ENCODE results near the gene CD79B. TPM values are rescaled to one million over a fixed set of nuclear protein-coding genes. Genes with fewer than 3 reads are reported as not detected.

CD79B gene
- total RNA-seq, 4 donors from 2014 or later = 8.6 to 10.9 (median 9.9) TPM

DNA sequence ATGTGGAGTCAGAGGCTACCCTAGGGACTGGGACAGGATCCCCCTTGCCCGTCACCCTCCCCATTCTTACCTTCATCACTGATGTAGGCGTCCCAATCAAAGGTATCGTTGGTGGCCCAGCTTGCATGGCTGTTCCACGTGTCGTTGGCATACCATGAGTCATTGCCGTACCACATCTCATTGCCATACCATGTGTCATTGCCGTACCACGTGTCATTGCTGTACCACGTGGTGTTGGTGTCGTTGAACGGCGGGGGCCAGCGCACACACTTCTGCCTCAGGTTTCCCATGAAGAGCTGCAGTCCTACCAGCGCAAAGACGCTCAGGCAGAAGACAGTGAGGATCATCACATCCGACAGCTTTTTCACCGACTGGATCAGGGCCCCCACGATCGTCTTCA lies 35.8 kb upstream of the CD79B start:
- DNase-seq (ENCODE audit: low spot score in 2 of 2) = no peak
- no peak overlapping the region for H3K4me3 ChIP-seq
- H3K36me3 ChIP-seq = no peaks in the 10 kb centered on the region
- no peak for TF ChIP-seq EP300 (IDR thresholded peaks at IDR 0.05)
- TF ChIP-seq POLR2A (IDR thresholded peaks at IDR 0.05) = no peak
- TF ChIP-seq CTCF (IDR thresholded peaks at IDR 0.05) = no peak
- H3K9me3 ChIP-seq = no peaks in the 10 kb centered on the region
- H3K27me3 ChIP-seq = no peaks in the 10 kb centered on the region
- 88% methylated on average over 19 of the region's 19 CpGs for WGBS, 2 donors
- H3K4me1 ChIP-seq = no peaks in the 10 kb centered on the region
- no peak overlapping the region for H3K27ac ChIP-seq

DNA sequence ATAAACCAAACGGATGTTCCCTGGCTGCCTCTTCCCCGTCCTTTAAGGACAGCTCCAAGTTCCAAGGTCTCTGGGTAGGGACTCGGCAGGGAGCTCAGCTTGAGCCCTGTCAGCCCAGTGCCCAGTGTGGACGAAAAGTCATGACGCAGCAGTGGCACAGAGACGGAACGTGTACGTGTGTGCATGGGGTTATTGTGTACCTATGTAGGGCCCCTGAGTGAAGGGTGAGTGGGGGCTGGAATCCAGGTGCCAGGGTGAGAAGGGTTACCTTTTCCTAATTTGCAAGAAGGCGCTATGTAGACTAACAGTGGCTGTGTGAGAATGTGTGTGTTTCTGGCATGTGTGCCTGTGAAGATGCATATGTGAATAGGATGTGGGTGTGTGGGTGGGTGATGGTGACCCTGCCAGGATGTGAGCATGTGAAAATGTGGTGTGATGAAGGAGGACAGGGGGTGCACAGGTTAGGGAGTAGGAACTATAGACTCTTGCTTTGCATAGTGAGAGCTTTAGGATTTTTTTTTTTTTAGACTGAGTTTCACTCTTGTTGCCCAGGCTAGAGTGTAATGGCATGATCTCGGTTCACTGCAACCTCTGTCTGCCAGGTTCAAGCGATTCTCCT lies 34.6 kb upstream of the CD79B start:
- H3K9me3 ChIP-seq = no peaks in the 10 kb centered on the region
- TF ChIP-seq POLR2A (IDR thresholded peaks at IDR 0.05) (no peak), EP300 (IDR thresholded peaks at IDR 0.05) (no peak), CTCF (IDR thresholded peaks at IDR 0.05) (no peak)
- H3K27me3 ChIP-seq = no peaks in the 10 kb centered on the region
- no peak for DNase-seq (ENCODE audit: low spot score in 2 of 2)
- H3K4me1 ChIP-seq = peaks cover 0 to 5% (median 1%) of the 10 kb centered on the region in 4 donors
- no peak overlapping the region for H3K4me3 ChIP-seq
- 80 to 81% methylated on average over 11 of the region's 11 CpGs for WGBS, 2 donors
- H3K27ac ChIP-seq = no peak overlapping the region
- no peaks in the 10 kb centered on the region for H3K36me3 ChIP-seq

DNA sequence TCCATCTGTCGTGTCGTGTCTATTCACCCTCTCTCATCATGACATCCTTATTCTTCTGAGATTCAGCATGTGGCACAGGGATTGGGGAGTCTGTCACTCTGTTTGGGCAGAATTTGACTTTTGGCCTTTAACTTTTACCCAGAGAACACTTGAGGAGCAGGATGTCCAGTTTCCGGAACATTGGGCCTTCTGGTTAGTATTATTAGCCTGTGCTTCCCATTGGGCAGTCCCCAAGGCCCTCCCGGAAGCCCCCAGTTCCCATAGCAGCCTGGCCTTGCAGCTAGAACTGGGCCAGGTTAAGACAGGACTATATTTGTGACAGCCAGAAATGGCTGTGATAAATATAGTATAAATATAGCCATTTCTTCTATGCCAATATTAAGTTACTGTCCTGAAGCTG lies 31.0 kb upstream of the CD79B start:
- DNase-seq (ENCODE audit: low spot score in 2 of 2) = no peak
- Histone ChIP-seq H3K27me3 (peaks cover 0 to 10% of the 10 kb centered on the region in 2 donors), H3K4me1 (peaks cover 0 to 14% (median 3%) of the 10 kb centered on the region in 4 donors), H3K9me3 (no peaks in the 10 kb centered on the region), H3K4me3 (no peak overlapping the region), H3K27ac (peak overlapping the region in 2 of 4 donors; percentile 43 to 55), H3K36me3 (no peaks in the 10 kb centered on the region)
- WGBS, 2 donors = 64 to 83% methylated on average over 4 of the region's 4 CpGs
- TF ChIP-seq POLR2A (IDR thresholded peaks at IDR 0.05) (no peak), EP300 (IDR thresholded peaks at IDR 0.05) (peak; percentile 30 to 54)

GRCh38 chr17:63962298-63962744 lies 30.2 kb upstream of the CD79B start:
- H3K9me3 ChIP-seq = no peaks in the 10 kb centered on the region
- no peaks in the 10 kb centered on the region for H3K36me3 ChIP-seq
- no peak for TF ChIP-seq POLR2A (IDR thresholded peaks at IDR 0.05)
- TF ChIP-seq EP300 (IDR thresholded peaks at IDR 0.05) = no peak
- no peak for TF ChIP-seq CTCF (IDR thresholded peaks at IDR 0.05)
- no peak for DNase-seq (ENCODE audit: low spot score in 2 of 2)
- WGBS, 2 donors = 49 to 66% methylated on average over 10 of the region's 10 CpGs
- H3K27me3 ChIP-seq = peaks cover 0 to 10% of the 10 kb centered on the region in 2 donors
- H3K27ac ChIP-seq = peak overlapping the region in 1 of 4 donors; percentile 43
- no peak overlapping the region for H3K4me3 ChIP-seq
- H3K4me1 ChIP-seq = peaks cover 0 to 14% (median 3%) of the 10 kb centered on the region in 4 donors

DNA sequence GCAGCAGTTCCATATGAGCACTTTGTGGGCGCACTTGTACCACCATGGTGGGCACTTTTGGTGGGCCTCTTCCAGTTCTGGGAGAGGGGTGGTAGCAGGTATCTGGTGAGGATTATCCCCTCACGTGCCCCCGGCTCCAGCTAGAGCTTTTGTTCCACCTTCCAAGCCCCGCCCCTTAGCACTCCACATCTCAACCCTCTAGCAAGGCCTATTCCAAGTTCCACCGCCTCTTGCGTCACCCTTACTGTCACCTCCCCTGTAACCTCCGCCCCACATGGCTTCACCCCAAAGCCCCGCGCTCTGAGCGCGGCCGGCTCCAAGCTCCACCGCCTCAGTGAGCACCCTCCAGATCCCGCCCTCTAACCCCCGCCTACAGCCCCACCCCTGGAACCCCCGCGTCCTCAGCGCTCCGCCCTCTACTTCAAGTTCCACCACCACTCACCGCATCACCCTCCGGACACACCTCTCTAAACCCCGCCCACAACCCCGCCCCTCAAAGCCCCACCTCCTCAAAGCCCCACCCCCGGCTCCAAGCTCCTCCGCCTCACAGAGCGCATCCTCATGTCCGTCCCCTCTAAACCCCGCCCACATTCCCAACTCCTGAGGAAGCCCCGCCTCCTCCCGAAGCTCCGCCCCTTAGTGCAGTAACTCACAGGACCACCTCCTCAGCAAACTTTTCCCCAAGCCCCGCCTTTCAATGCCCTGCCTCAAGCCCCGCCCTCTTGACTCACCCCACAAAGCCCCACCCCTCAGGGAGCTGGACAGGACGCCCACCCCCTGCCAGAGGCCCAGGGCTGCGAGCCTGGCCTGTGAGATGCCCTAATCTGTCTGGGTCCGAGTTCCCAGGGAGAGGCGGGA lies 29.5 kb upstream of the CD79B start:
- H3K9me3 ChIP-seq = no peaks in the 10 kb centered on the region
- 19 to 21% methylated on average over 33 to 34 of the region's 37 CpGs for WGBS, 2 donors
- peaks cover 0 to 14% (median 3%) of the 10 kb centered on the region in 4 donors for H3K4me1 ChIP-seq
- peaks cover 0 to 10% of the 10 kb centered on the region in 2 donors for H3K27me3 ChIP-seq
- TF ChIP-seq POLR2A (IDR thresholded peaks at IDR 0.05) (no peak), CTCF (IDR thresholded peaks at IDR 0.05) (no peak), EP300 (IDR thresholded peaks at IDR 0.05) (no peak)
- H3K36me3 ChIP-seq = no peaks in the 10 kb centered on the region
- peak; percentile 26 to 53 for DNase-seq (ENCODE audit: low spot score in 2 of 2)
- peak overlapping the region in 1 of 4 donors; percentile 26 for H3K4me3 ChIP-seq
- H3K27ac ChIP-seq = no peak overlapping the region
